ENCODE results near the gene LIX1. TPM values are rescaled to one million over a fixed set of nuclear protein-coding genes. Genes with fewer than 3 reads are reported as not detected.
"Not testable (repeated sequence)": the region's sequence is repeated elsewhere in the genome, so short reads cannot be mapped to it uniquely, and the experiment has no call there.

The LIX1 gene
- total RNA-seq, 1 donor, result under 0.01 TPM

DNA sequence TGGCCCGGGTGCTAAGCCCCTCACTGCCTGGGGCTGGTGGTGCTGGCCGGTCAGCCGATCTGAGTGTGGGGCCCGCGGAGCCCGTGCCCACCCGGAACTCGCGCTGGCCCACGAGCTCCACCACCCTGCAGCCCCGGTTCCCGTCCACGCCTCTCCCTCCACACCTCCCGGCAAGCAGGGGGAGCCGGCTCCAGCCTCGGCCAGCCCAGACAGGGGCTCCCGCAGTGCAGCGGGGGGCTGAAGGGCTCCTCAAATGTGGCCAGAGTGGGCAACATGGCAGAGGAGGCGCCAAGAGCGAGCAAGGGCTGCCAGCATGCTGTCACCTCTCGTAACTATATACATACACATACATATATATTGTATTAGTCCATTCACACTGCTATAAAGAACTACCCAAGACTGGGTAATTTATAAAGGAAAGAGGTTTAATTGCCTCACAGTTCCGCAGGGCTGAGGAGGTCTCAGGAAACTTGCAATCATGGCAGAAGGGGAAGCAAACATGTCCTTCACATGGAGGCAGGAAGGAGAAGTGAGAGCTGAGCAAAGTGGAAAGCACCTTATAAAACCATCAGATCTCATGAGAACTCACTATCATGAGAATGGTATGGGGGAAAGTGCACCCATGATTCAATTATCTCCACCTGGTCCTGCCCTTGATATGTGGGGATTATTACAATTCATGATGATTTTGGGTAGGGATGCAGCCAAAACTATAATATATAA is 56.8 kb downstream of the LIX1 start:
- TF ChIP-seq, protein P1, sequence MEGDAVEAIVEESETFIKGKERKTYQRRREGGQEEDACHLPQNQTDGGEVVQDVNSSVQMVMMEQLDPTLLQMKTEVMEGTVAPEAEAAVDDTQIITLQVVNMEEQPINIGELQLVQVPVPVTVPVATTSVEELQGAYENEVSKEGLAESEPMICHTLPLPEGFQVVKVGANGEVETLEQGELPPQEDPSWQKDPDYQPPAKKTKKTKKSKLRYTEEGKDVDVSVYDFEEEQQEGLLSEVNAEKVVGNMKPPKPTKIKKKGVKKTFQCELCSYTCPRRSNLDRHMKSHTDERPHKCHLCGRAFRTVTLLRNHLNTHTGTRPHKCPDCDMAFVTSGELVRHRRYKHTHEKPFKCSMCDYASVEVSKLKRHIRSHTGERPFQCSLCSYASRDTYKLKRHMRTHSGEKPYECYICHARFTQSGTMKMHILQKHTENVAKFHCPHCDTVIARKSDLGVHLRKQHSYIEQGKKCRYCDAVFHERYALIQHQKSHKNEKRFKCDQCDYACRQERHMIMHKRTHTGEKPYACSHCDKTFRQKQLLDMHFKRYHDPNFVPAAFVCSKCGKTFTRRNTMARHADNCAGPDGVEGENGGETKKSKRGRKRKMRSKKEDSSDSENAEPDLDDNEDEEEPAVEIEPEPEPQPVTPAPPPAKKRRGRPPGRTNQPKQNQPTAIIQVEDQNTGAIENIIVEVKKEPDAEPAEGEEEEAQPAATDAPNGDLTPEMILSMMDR (IDR thresholded peaks at IDR 0.05; ENCODE audit: insufficient read depth, low read depth, low read length), result no peak
- no peak overlapping the region for H3K4me3 ChIP-seq (ENCODE audit: low read depth, low read length)
- DNase-seq (ENCODE audit: low read depth), result no peak

DNA sequence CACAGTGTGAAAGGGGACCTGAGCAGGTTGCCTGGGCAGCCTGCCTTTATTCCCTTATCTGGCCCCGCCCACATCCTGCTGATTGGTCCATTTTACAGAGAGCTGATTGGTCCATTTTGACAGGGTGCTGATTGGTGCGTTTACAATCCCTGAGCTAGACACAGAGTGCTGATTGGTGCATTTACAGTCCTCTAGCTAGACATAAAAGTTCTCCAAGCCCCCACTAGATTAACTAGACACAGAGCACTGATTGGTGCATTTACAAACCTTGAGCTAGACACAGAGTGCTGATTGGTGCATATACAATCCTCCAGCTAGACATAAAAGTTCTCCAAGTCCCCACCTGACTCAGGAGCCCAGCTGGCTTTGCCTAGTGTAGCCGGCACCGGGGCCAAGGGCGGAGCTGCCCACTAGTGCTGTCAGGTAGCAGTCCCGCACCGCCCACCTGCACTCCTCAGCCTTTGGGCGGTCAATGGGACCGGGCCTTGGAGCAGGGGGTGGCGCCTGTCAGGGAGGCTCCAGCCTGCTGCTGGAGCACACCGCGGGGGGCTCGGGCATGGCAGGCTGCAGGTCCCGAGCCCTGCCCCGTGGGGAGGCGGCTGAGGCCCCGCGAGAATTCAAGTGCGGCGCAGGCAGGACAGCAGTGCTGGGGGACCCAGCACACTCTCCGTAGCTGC is 57.5 kb downstream of the LIX1 start:
- DNase-seq (ENCODE audit: low read depth); H3K4me3 ChIP-seq (ENCODE audit: low read depth, low read length): not testable (repeated sequence)

DNA sequence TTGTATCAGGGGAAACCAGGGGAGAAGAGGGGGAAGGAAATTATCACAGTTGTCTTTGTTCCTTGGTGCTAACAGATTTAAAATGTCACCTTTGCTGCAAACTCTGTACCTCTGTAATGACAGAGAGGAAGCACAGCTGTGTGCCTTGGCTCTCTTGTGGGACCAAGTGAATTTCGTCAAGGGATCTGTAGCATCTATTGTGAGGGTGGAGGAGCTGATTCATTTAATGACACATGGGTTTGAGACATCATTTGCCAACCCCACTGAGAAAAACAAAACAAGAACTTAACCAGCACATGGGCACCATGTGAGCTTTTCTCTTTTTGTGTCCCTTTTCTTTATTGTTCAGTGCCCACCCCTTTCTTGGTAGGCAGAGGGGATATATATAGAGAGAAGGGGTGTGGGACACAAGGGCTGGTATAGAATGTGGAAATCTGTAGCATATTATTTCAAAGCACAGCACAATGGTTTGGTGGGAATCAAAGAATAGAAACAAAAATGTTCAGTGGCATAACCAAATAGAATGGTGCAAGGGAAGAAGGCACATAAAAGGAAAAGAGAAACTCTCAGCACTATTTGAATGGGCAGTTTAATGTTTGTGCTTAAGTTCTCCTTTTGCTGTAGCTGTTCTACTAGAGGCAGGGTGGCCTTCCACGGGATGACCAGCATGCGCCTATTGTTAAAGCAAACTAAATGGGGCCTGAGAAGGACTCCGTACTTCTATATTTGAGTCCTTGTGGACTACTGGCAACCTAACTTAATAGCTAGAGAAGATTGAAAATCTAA is 63.3 kb downstream of the LIX1 start:
- no peak overlapping the region for H3K4me3 ChIP-seq (ENCODE audit: low read depth, low read length)
- DNase-seq (ENCODE audit: low read depth), result no peak
- TF ChIP-seq, protein P1 (IDR thresholded peaks at IDR 0.05; ENCODE audit: insufficient read depth, low read depth, low read length), result no peak

DNA sequence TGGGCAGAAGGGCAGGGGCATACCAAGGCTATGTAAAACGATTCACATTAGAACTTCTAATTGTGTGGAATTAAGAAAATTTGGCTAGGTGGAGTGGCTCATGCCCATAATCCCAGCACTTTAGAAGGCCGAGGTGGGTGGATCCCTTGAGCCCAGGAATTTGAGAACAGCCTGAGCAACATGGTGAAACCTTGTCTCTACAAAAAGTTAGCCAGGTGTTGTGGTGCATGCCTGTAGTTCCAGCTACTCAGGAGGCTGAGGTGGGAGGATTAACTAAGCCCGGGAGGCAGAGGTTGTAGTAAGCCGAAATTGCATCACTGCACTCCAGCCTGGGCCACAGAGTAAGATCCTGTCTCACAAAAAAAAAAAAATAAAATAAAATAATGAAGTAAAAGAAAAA is 65.2 kb downstream of the LIX1 start:
- TF ChIP-seq, protein P1 (IDR thresholded peaks at IDR 0.05; ENCODE audit: insufficient read depth, low read depth, low read length), result no peak
- DNase-seq (ENCODE audit: low read depth), result no peak
- no peak overlapping the region for H3K4me3 ChIP-seq (ENCODE audit: low read depth, low read length)

DNA sequence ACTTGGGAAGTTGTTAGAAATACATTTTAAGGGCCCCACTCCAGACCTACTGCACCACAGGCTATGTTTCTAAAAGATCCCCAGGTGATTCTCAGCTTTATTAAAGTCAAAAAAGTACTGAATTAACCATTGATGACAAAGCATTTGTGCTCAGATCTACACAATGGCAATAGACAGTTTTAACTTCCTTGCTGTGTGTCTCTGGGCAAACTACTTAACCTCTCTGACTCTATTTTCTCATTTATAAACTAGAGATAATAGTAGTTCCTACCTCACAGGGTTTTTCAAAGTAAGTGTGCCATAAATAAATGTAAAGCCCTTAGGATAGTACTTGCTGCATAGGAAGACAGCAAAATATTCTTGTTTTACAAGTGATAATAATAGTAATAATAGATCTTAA is 66.3 kb downstream of the LIX1 start:
- H3K4me3 ChIP-seq (ENCODE audit: low read depth, low read length), result no peak overlapping the region
- no peak for DNase-seq (ENCODE audit: low read depth)
- TF ChIP-seq, protein P1 (IDR thresholded peaks at IDR 0.05; ENCODE audit: insufficient read depth, low read depth, low read length), result no peak

DNA sequence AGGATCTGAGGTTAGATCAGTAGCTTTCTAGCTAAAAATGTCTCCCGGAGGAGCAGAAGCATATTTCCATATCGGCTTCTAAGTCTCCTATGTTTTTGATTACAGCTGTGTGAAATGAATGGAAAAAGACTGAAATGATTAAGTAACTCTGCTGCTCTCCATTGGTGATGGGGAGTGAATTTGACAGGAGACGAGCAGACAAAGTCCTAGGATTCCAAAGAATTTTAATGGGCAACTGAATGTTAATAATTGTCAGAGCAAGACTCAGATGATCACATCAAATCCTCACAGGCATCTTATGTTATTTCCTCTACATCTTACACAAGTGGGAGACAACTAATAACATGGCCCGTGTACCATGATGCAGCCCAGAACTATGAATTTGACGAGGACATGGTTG is 66.8 kb downstream of the LIX1 start:
- no peak overlapping the region for H3K4me3 ChIP-seq (ENCODE audit: low read depth, low read length)
- TF ChIP-seq, protein P1 (IDR thresholded peaks at IDR 0.05; ENCODE audit: insufficient read depth, low read depth, low read length), result no peak
- no peak for DNase-seq (ENCODE audit: low read depth)

DNA sequence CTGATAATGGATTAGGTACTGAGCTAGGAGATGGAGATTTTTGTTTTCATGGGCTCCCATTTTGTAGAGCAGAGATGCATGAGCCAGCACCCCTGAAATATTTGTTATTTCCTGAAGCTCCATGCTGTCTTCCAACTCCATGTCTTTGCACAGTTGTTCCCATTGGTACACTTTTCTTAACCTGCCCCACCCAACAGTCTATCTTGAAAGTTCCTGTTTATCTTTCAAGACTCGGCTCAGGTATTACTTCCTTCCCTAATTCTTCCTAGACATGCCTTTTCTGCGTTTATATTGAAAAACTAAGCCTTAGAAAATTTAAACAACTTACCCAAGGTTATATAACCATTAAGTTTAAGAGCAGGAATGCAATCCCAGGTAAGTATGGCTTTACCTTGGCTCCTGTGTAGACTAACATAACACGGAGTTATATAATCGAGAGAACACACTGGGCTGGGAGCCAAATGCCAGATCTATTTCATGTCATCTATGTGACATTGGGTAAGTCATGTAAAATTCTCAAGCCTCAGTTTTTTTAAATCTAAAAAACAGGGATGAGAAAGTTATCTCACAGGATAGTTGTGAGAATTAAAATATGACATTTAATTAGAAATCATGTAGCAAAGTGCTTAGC is 67.4 kb downstream of the LIX1 start:
- H3K4me3 ChIP-seq (ENCODE audit: low read depth, low read length), result no peak overlapping the region
- TF ChIP-seq, protein P1 (IDR thresholded peaks at IDR 0.05; ENCODE audit: insufficient read depth, low read depth, low read length), result no peak
- DNase-seq (ENCODE audit: low read depth), result no peak

All from fibroblast of villous mesenchyme (primary cell).